Cardiac muscle cell (in vitro differentiated cells and primary cell): ENCODE results near the gene GSTM3. TPM values are rescaled to one million over a fixed set of nuclear protein-coding genes. Genes with fewer than 3 reads are reported as not detected.
"Not testable (repeated sequence)": the region's sequence is repeated elsewhere in the genome, so short reads cannot be mapped to it uniquely, and the experiment has no call there.

ENCODE experiments used
- DNase-seq, 2 donors: peaks; one replicate each; pipeline versions ENCODE4 v3.0.0 to v3.0.0-alpha.2; 2010 to 2017; ENCODE audit warnings: low read depth in 1 of 2, low spot score in 1 of 2
- H3K27ac ChIP-seq: fragments of 200-600 bp; sonication (generic); 2 replicates; pipeline ENCODE4 v1.5.1; 2016
- H3K27me3 ChIP-seq: fragments of 200-600 bp; sonication (generic); 2 replicates; pipeline ENCODE4 v1.6.0; 2016; ENCODE audit warnings: control low read depth
- H3K36me3 ChIP-seq: fragments of 200-600 bp; sonication (generic); 2 replicates; pipeline ENCODE4 v1.5.1; 2016; ENCODE audit warnings: control low read depth
- H3K4me1 ChIP-seq: fragments of 200-600 bp; sonication (generic); 2 replicates; pipeline ENCODE4 v1.8.1; 2017; ENCODE audit warnings: low read depth, mild to moderate bottlenecking, mixed run types
- H3K4me3 ChIP-seq: fragments of 200-600 bp; sonication (generic); 2 replicates; pipeline ENCODE4 v1.5.1; 2016; ENCODE audit warnings: mild to moderate bottlenecking
- H3K9me3 ChIP-seq: fragments of 200-600 bp; sonication (generic); 2 replicates; pipeline ENCODE4 v1.5.1; 2017; ENCODE audit warnings: low read depth, mild to moderate bottlenecking, control low read depth
- polyA plus RNA-seq: library from polyadenylated mRNA; unstranded; fragments of >200 nt; fragmentation: Nextera tagmentation; extraction: Ambion mirVana; gene quantifications from 2 replicates; pipeline ENCODE4 v1.2.1, GENCODE V29; 2016
- total RNA-seq: library from RNA; depleted of rRNA; stranded (reverse); fragments of >200 nt; gene quantifications from 2 replicates; pipeline ENCODE4 v1.2.3, GENCODE V29; 2016
- TF ChIP-seq, protein P1 (sequence below): IDR thresholded peaks from 2 replicates; pipeline ENCODE4 v1.5.1; 2012; ENCODE audit warnings: low read depth, mild to moderate bottlenecking, low read length

GSTM3 gene
- total and polyA plus RNA-seq, 2 experiments from 2014 or later: 65.8 to 139 TPM

DNA sequence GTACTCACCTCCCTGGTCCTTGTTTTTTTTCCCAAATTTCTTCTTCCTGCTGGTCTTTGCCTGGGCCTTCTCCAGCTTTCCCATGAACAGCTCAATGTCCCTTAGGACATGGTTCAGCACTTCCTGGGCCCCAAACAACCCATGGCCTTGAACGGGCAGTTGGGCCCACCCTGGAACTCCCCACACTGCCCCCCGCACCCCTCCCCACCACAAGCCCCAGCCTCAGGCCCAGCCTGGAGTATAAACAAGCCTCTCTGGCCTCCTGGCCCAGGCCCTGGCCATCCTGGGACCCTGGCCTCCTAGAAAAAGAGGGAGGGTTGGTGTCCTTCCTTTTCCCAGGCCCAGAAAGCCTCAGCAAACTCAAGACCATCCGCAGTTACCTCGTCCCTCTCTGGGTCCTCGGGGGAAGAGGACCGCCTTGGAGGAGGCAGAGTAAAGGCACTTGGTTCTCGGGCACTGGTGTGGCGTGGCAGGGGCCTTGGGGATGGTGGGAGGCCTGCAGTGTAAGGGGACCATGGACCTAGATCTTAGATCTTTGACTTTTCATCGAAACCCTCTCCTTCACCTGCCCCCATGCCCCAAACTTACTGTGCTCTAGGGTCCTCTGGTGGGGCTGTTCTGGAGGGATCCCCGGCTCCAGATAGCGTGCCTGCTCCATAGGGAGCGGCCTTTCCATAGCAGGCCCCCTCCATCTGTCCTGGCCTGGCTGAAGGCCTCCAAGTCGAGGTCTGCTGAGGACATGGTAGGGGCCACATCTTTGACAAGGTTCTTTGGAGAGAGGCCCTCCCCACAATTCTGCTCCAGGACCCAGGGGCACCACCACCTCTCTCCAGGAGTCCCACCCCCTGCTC lies 17.3 kb upstream of the GSTM3 start:
- H3K27ac ChIP-seq: no peak overlapping the region
- no peaks in the 10 kb centered on the region for H3K27me3 ChIP-seq
- H3K36me3 ChIP-seq: no peaks in the 10 kb centered on the region
- no peak overlapping the region for H3K4me3 ChIP-seq
- DNase-seq: no peak
- H3K9me3 ChIP-seq: no peaks in the 10 kb centered on the region
- TF ChIP-seq, protein P1, sequence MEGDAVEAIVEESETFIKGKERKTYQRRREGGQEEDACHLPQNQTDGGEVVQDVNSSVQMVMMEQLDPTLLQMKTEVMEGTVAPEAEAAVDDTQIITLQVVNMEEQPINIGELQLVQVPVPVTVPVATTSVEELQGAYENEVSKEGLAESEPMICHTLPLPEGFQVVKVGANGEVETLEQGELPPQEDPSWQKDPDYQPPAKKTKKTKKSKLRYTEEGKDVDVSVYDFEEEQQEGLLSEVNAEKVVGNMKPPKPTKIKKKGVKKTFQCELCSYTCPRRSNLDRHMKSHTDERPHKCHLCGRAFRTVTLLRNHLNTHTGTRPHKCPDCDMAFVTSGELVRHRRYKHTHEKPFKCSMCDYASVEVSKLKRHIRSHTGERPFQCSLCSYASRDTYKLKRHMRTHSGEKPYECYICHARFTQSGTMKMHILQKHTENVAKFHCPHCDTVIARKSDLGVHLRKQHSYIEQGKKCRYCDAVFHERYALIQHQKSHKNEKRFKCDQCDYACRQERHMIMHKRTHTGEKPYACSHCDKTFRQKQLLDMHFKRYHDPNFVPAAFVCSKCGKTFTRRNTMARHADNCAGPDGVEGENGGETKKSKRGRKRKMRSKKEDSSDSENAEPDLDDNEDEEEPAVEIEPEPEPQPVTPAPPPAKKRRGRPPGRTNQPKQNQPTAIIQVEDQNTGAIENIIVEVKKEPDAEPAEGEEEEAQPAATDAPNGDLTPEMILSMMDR: no peak
- peaks cover 5% of the 10 kb centered on the region for H3K4me1 ChIP-seq

DNA sequence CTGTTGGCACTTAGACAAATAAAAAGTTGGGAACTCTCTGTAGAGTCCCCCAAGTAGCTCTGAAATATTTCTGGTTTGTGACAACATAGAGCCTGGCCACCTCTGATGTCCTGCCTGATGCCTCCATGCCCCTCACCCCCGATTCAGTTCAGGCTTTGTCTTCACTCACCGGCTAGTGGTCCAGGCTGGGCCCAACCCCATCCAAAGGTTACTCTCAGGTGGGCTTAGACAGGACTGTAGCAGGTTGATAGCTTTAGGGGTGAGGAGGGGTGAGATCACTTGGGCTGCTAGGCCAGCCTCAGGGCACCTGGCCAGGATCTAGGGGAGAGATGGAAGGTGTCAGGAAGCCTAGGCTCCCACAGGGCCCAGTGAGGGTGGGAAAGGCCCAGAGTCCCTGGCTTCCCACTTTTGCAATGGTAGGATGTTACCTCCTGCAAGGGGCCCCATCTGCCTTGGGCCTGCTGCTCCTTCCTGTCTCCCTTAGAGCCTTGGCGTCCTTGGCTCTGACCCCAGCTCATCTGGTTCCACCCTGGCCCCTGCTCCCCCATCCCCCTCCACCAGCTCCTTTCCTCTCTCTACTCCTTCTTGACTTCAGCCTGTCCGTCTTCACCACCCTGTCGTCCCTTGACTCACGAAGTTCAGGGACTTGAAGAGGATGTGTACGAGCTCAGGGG lies 16.1 kb upstream of the GSTM3 start:
- H3K27ac ChIP-seq: no peak overlapping the region
- TF ChIP-seq, protein P1: no peak
- H3K27me3 ChIP-seq: no peaks in the 10 kb centered on the region
- no peak for DNase-seq
- H3K4me3 ChIP-seq: no peak overlapping the region
- H3K9me3 ChIP-seq: no peaks in the 10 kb centered on the region
- H3K4me1 ChIP-seq: peaks cover 5% of the 10 kb centered on the region
- no peaks in the 10 kb centered on the region for H3K36me3 ChIP-seq

DNA sequence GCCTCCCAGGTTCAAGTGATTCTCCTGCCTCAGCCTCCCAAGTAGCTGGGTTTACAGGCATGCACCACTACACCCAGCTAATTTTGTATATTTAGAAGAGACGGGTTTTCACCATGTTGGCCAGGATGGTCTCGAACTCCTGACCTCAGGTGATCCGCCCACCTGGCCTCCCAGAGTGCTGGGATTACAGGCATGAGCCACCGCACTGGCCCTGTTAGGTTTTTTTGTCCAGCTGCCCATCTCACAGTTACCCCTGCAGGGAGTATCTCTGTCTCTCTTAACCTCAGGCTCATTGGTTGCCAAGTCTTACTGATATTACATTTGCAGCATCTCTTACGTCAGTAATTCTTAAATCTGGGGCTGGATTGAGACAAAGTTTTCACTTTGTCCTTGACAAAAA lies 15.5 kb upstream of the GSTM3 start:
- H3K27ac ChIP-seq: not testable (repeated sequence)

DNA sequence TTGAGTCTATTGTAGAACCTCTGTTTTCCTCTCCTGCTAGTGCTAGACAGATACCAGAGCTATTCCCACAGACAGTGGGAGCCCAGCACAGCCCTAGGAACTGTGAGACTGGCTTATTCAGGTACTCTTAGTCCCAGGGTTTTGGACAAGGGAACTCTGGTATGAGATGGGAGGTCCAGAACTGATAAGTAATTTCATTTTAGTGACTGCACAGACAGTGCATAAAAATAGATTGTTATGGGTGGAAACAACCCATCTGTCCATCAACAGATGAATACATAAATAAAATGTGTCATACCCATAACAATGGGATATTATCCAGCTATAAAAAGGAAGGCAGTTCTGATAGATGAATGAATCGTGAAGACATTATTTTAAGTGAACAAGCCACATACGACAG lies 13.9 kb upstream of the GSTM3 start:
- TF ChIP-seq, protein P1: no peak
- H3K27me3 ChIP-seq: no peaks in the 10 kb centered on the region
- H3K4me3 ChIP-seq: no peak overlapping the region
- H3K9me3 ChIP-seq: no peaks in the 10 kb centered on the region
- H3K27ac ChIP-seq: no peak overlapping the region
- DNase-seq: no peak
- no peaks in the 10 kb centered on the region for H3K4me1 ChIP-seq
- no peaks in the 10 kb centered on the region for H3K36me3 ChIP-seq

More for the DNA sequence above, 15.5 kb upstream of the GSTM3 start:
- not testable (repeated sequence) for H3K4me3 ChIP-seq, H3K9me3 ChIP-seq, H3K36me3 ChIP-seq, DNase-seq, H3K27me3 ChIP-seq, H3K4me1 ChIP-seq

DNA sequence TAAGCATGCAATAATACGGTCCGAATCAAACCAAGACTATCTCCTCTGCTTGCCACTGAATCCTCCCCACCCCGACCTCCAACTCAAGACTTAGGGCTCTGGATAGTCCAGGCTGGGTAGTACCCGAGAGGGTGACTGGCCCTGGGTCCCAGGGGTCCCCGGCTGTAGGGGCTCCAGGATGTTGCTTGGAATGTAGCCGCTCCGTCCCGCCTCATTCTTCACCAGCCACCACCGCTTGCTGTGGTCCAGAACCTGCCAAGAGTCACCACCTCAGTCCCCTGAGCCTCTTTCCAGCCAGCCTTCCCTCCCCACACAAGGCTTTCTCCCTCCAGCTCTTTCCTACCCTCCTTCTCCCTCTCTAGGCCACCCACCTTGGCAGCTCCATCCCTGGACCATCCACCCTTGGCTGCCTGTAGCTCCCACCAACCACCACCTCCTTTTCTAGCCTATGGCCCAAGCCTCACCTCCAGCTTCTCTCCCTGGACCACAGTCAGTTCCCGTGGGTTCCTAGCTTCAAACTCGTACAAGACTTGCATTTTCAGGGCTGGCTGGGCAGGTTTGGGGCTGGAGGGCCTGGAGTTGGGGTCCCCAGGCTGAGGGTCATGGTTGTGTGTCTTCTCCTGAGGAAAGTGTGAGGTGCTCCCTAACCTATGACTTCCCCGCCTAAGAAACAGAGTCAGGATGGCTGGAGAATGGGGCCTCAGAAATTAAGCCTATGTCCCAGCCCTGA lies 10.9 kb upstream of the GSTM3 start:
- Histone ChIP-seq H3K4me3 (no peak overlapping the region), H3K27me3 (no peaks in the 10 kb centered on the region), H3K36me3 (no peaks in the 10 kb centered on the region), H3K4me1 (no peaks in the 10 kb centered on the region), H3K27ac (no peak overlapping the region), H3K9me3 (no peaks in the 10 kb centered on the region)
- TF ChIP-seq, protein P1: no peak
- DNase-seq: no peak

DNA sequence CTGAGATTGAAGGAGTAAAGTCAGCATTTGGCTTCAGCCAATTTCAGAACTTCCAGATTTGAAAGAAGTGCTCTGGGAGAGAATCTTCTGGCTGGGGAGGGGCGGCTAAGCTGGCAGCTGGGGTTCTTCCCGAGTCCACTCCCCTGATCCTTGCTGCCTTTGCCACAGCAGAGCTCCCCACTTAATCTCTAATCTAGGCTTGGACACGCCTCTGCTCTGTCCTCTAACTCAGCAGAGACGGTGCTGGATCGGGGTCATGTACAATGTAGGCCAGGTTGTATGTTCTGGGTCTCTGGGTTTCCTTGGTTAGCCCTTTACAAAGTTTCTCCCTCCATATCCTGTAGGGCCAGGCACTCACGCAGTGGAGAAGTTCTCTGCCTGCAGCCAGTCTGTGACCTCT lies 10.1 kb upstream of the GSTM3 start:
- Histone ChIP-seq H3K9me3 (no peaks in the 10 kb centered on the region), H3K27me3 (no peaks in the 10 kb centered on the region), H3K36me3 (no peaks in the 10 kb centered on the region), H3K4me3 (no peak overlapping the region), H3K4me1 (no peaks in the 10 kb centered on the region), H3K27ac (no peak overlapping the region)
- TF ChIP-seq, protein P1: no peak
- DNase-seq: no peak
